HUES6 (cell line): Measurements from ENCODE around the gene SLC25A29.
"Not testable (repeated sequence)": the region's sequence is repeated elsewhere in the genome, so short reads cannot be mapped to it uniquely, and the experiment has no call there.

Source experiments
- H3K27ac ChIP-seq: 2 replicates; pipeline ENCODE4 v1.7.0; 2013; ENCODE audit warnings: low read depth, mild to moderate bottlenecking, low read length, inconsistent platforms
- H3K27me3 ChIP-seq: 2 replicates; pipeline ENCODE4 v1.6.1; 2013; ENCODE audit warnings: low read length; ENCODE audit not compliant: control insufficient read depth, insufficient read depth
- H3K36me3 ChIP-seq: 2 replicates; pipeline ENCODE4 v1.6.1; 2013; ENCODE audit warnings: low read length; ENCODE audit not compliant: control insufficient read depth, insufficient read depth
- H3K4me1 ChIP-seq: 2 replicates; pipeline ENCODE4 v1.6.1; 2013; ENCODE audit warnings: low read length; ENCODE audit not compliant: control insufficient read depth, insufficient read depth
- H3K4me3 ChIP-seq: 2 replicates; pipeline ENCODE4 v1.5.1; 2013; ENCODE audit warnings: low read depth, low read length
- H3K9ac ChIP-seq: one replicate; pipeline ENCODE4 v1.6.1; 2013; ENCODE audit warnings: mild to moderate bottlenecking, low read length
- H3K9me3 ChIP-seq: 2 replicates; pipeline ENCODE4 v1.6.1; 2013; ENCODE audit warnings: low read depth, low read length; ENCODE audit not compliant: control insufficient read depth, insufficient read depth

Gene SLC25A29

GRCh38 chr14:100283984-100284881, 22.0 kb downstream of the SLC25A29 start:
- peak overlapping the region; percentile 78 for H3K4me3 ChIP-seq
- H3K27me3 ChIP-seq: no peaks in the 10 kb centered on the region
- no peaks in the 10 kb centered on the region for H3K9me3 ChIP-seq
- H3K4me1 ChIP-seq: peaks cover 37% of the 10 kb centered on the region
- H3K36me3 ChIP-seq: peaks cover 13% of the 10 kb centered on the region
- H3K9ac ChIP-seq: peak overlapping the region; percentile 90
- H3K27ac ChIP-seq: peak overlapping the region; percentile 51; the same call in 1 of the 2 replicates

DNA sequence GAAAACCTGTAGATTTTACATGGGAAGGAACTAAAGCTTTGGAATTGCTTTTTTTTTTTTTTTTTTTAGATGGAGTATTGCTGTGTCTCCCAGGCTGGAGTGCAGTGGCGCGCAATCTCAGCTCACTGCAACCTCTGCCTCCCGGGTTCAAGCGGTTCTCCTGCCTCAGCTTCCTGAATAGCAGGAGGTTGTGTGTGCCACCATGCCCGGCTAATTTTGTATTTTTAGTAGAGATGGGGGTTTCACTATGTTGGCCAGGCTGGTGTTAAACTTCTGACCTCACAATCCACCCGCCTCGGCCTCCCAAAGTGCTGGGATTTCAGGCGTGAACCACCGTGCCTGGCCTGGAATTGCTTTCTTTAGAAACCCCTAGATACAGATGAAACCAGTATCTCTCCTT, 22.8 kb downstream of the SLC25A29 start:
- H3K27ac ChIP-seq, H3K4me3 ChIP-seq, H3K36me3 ChIP-seq, H3K9me3 ChIP-seq, H3K9ac ChIP-seq, H3K27me3 ChIP-seq: not testable (repeated sequence)
- H3K4me1 ChIP-seq: peaks cover 40% of the 10 kb centered on the region

- Histone ChIP-seq H3K36me3 (peaks cover 12% of the 10 kb centered on the region), H3K4me3 (no peak overlapping the region), H3K9me3 (no peaks in the 10 kb centered on the region), H3K9ac (no peak overlapping the region), H3K27ac (no peak overlapping the region), H3K27me3 (no peaks in the 10 kb centered on the region), H3K4me1 (peaks cover 40% of the 10 kb centered on the region)
Observed at GRCh38 chr14:100282766-100283419, 23.4 kb downstream of the SLC25A29 start.

- H3K4me3 ChIP-seq: no peak overlapping the region
- H3K4me1 ChIP-seq: peaks cover 37% of the 10 kb centered on the region
- no peak overlapping the region for H3K9ac ChIP-seq
- H3K36me3 ChIP-seq: peaks cover 20% of the 10 kb centered on the region
- H3K9me3 ChIP-seq: no peaks in the 10 kb centered on the region
- no peaks in the 10 kb centered on the region for H3K27me3 ChIP-seq
- H3K27ac ChIP-seq: no peak overlapping the region
Observed at GRCh38 chr14:100282083-100282350, 24.2 kb downstream of the SLC25A29 start.

DNA sequence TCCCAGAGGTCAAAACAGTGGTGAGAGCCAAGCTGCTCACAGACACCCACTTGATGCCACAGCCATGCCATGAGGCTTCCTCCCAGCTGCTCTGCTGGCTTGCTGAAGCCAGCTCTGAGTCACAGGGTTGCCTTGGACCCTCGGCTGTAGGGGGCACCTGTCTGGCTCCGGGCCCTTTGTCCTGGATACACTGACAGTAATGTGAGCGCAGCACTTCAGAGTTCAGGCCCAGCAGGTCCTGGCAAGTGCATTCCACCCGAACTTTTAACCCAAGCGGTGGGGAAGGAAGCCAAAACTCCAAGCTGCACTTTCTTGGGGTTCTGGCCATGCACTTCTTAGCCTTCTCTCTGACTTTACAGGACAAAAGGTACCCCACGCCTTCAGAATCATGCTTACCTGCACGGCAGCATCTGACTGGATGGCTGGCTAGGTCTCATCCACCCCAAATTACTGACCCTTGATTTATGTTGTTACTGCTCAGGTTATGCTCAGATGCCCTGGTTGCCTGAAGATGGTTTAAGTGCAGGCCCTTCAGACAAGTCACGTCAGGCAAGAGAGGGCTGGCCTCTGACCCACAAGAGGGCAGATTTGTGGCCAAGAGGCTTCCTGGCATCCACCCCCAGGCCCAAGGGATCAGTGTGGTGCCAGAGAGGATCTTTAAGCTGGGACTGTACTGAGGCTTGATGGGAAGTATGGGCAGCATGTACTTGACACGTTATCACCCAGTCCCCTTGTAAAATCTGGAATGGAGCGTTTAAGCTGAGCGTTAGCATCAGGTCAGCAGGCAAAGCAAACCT, 24.8 kb downstream of the SLC25A29 start:
- Histone ChIP-seq H3K4me3 (no peak overlapping the region), H3K36me3 (peaks cover 26% of the 10 kb centered on the region), H3K9me3 (no peaks in the 10 kb centered on the region), H3K27me3 (no peaks in the 10 kb centered on the region), H3K4me1 (peaks cover 36% of the 10 kb centered on the region), H3K27ac (no peak overlapping the region), H3K9ac (no peak overlapping the region)

DNA sequence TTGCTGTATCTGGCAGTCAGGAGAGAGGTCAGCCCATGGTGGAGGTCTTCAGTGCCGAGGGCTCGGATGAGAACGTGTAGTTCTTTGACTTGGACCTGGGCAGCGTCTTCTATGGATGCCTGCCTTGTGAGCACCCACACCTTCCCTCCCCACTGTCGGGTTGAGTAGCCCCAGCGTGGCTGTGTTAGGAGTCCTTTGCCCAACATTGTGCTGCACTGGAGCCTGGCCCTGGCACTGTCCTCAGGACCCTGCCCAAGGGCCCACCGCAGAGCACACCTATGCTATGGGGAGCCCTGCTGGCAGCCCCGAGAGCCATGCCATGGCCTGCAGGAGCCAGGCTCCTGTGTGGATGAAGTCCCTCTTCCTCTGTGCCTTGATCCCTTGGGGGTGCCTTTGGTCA, 26.7 kb downstream of the SLC25A29 start:
- no peak overlapping the region for H3K9ac ChIP-seq
- H3K36me3 ChIP-seq: peaks cover 39% of the 10 kb centered on the region
- H3K27me3 ChIP-seq: no peaks in the 10 kb centered on the region
- H3K4me3 ChIP-seq: no peak overlapping the region
- no peak overlapping the region for H3K27ac ChIP-seq
- H3K9me3 ChIP-seq: no peaks in the 10 kb centered on the region
- peaks cover 50% of the 10 kb centered on the region for H3K4me1 ChIP-seq

DNA sequence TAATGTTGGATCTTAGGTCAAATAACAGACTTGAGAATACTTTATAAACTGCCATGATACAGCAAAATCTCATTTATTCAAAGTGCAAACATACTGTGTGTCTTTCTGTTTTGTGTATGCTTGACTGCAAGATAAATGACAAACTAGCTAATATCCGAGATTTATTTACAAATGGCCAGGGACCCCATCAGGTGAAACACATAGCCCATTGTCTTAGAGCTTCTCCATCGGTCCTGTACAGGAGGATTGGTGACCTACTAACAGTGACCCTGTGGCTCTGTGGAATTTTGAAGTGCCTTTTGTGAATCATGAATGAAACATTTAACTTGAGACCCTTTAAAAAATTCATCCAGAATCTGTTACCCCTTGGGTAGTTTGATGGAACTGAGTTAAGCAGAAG, 27.1 kb downstream of the SLC25A29 start:
- no peaks in the 10 kb centered on the region for H3K9me3 ChIP-seq
- no peak overlapping the region for H3K9ac ChIP-seq
- no peaks in the 10 kb centered on the region for H3K27me3 ChIP-seq
- peaks cover 42% of the 10 kb centered on the region for H3K36me3 ChIP-seq
- H3K4me3 ChIP-seq: no peak overlapping the region
- H3K27ac ChIP-seq: no peak overlapping the region
- H3K4me1 ChIP-seq: peaks cover 50% of the 10 kb centered on the region

DNA sequence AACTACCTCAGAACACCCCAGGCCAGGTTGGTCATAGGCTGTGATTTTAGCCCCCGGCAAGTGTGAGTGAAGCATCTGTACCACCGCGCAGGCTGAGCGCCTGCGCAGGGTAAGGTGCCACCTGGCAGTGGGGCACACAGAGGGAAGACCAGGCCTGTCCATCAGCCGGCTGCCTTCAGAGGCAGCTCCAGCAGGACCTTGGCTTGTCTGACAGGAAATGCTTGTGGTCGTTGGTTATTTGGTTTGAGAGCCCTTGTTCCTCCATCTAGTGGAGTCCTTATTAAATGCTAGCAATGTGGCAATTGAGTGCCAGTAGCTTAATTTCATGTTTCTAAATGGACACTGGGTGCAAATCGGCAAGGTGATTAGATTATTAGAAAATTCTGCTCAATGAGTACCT, 27.5 kb downstream of the SLC25A29 start:
- Histone ChIP-seq H3K36me3 (peaks cover 43% of the 10 kb centered on the region), H3K4me1 (peaks cover 52% of the 10 kb centered on the region), H3K9ac (no peak overlapping the region), H3K27me3 (no peaks in the 10 kb centered on the region), H3K9me3 (no peaks in the 10 kb centered on the region), H3K27ac (no peak overlapping the region), H3K4me3 (no peak overlapping the region)

DNA sequence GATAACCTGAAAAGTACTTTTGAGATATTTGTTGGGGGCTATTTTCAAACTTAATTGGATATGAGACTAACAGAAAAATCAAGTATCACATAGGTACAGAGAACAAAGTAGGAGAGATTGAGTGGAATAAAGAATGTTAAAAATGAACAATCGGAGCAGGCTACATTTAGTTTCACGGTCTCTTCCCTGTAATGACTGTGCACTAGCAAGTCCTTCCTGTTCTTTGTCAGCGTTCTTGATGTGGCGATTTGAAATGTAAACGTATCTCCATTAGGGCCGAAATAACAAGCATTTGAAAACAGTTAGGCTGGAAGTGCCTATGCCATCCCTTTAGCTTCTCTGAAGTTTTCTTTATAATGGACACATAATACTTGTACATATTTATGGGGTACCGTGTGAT, 31.0 kb downstream of the SLC25A29 start:
- H3K36me3 ChIP-seq: peaks cover 37% of the 10 kb centered on the region

DNA sequence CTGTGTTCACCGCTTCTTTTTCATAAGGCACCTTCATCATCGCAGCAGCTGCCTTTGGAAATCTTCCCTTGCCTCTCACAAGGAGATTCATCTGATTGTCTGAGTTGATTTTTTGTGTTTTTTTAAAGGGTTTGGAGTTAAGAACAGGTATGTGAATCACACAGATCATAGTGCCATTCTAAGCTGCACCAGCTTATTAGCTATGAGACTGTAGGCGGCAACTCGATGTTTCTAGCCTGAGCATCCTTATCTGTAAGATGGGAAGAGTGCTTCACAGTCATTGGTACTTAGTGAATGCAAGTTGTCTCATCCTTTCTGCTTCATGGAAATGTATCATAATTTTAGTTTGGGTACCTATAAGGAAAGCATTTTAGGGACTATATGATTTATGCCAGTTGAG, 32.0 kb downstream of the SLC25A29 start:
- peaks cover 37% of the 10 kb centered on the region for H3K36me3 ChIP-seq

More for the DNA sequence above, 31.0 kb downstream of the SLC25A29 start:
- Histone ChIP-seq H3K9ac (no peak overlapping the region), H3K4me3 (no peak overlapping the region), H3K27me3 (no peaks in the 10 kb centered on the region), H3K9me3 (no peaks in the 10 kb centered on the region), H3K27ac (0 out of 2 replicates have a peak overlapping the region, but pooled peaks have one; percentile 26), H3K4me1 (peaks cover 38% of the 10 kb centered on the region)

More for the DNA sequence above, 32.0 kb downstream of the SLC25A29 start:
- Histone ChIP-seq H3K4me3 (no peak overlapping the region), H3K9me3 (no peaks in the 10 kb centered on the region), H3K4me1 (peaks cover 28% of the 10 kb centered on the region), H3K9ac (no peak overlapping the region), H3K27ac (no peak overlapping the region), H3K27me3 (no peaks in the 10 kb centered on the region)
